ENCODE measurements around the gene MGRN1.

The MGRN1 gene

GRCh38 chr16:4602331-4602730 is 22.3 kb upstream of the MGRN1 start:
- no peak for DNase-seq
- Histone ChIP-seq H3K27me3 (replicated peaks in 2 of 5; ENCODE audit: control insufficient read depth in 4 of 5, insufficient read depth in 5 of 5, low read length in 4 of 5) (no peaks in the 10 kb centered on the region), H3K27ac (ENCODE audit: insufficient read depth in 1 of 2, low read depth in 1 of 2, low read length in 2 of 2, poor library complexity in 1 of 2, severe bottlenecking in 2 of 2) (no peak overlapping the region), H3K9me3 (ENCODE audit: control extremely low read depth in 1 of 5, control insufficient read depth in 4 of 5, insufficient read depth in 2 of 5, low read depth in 1 of 5, low read length in 4 of 5) (no peaks in the 10 kb centered on the region), H3K4me1 (ENCODE audit: control extremely low read depth in 1 of 4, control insufficient read depth in 4 of 4, insufficient read depth in 4 of 4, low read length in 3 of 4) (peaks cover 0 to 8% (median 4%) of the 10 kb centered on the region in 4 experiments), H3K4me3 (ENCODE audit: control insufficient read depth in 1 of 7, extremely low read depth in 1 of 7, insufficient read depth in 4 of 7, low read depth in 2 of 7, low read length in 6 of 7) (no peak overlapping the region), H3K36me3 (ENCODE audit: control insufficient read depth in 4 of 4, insufficient read depth in 4 of 4, low read length in 3 of 4) (peaks cover 0 to 2% (median under 1%) of the 10 kb centered on the region in 4 experiments)
- ChIA-PET POLR2A (no interaction called here), CTCF (interaction anchor here (1.0 to 1.2 kb wide), 2 partner anchors 17 to 21 kb away, joined by 3 read pairs; no protein-coding TSS in a partner anchor)
- WGBS (ENCODE audit: insufficient coverage) = 100% methylated on average over 7 of the region's 8 CpGs

- Histone ChIP-seq H3K36me3 (ENCODE audit: control insufficient read depth in 4 of 4, insufficient read depth in 4 of 4, low read length in 3 of 4) (peaks cover 0 to 15% (median 7%) of the 10 kb centered on the region in 4 experiments), H3K27ac (ENCODE audit: insufficient read depth in 1 of 2, low read depth in 1 of 2, low read length in 2 of 2, poor library complexity in 1 of 2, severe bottlenecking in 2 of 2) (no peak overlapping the region), H3K9me3 (ENCODE audit: control extremely low read depth in 1 of 5, control insufficient read depth in 4 of 5, insufficient read depth in 2 of 5, low read depth in 1 of 5, low read length in 4 of 5) (no peaks in the 10 kb centered on the region), H3K4me3 (ENCODE audit: control insufficient read depth in 1 of 7, extremely low read depth in 1 of 7, insufficient read depth in 4 of 7, low read depth in 2 of 7, low read length in 6 of 7) (no peak overlapping the region), H3K4me1 (ENCODE audit: control extremely low read depth in 1 of 4, control insufficient read depth in 4 of 4, insufficient read depth in 4 of 4, low read length in 3 of 4) (peaks cover 0 to 8% (median 4%) of the 10 kb centered on the region in 4 experiments), H3K27me3 (replicated peaks in 2 of 5; ENCODE audit: control insufficient read depth in 4 of 5, insufficient read depth in 5 of 5, low read length in 4 of 5) (no peaks in the 10 kb centered on the region)
- ChIA-PET CTCF (no interaction called here), POLR2A (no interaction called here)
- no peak for DNase-seq
- 96% methylated on average over 11 of the region's 13 CpGs for WGBS (ENCODE audit: insufficient coverage)
Measured at GRCh38 chr16:4603624-4604170, 20.9 kb upstream of the MGRN1 start.

- Histone ChIP-seq H3K4me1 (ENCODE audit: control extremely low read depth in 1 of 4, control insufficient read depth in 4 of 4, insufficient read depth in 4 of 4, low read length in 3 of 4) (peaks cover 0 to 8% (median 4%) of the 10 kb centered on the region in 4 experiments), H3K4me3 (ENCODE audit: control insufficient read depth in 1 of 7, extremely low read depth in 1 of 7, insufficient read depth in 4 of 7, low read depth in 2 of 7, low read length in 6 of 7) (no peak overlapping the region), H3K9me3 (ENCODE audit: control extremely low read depth in 1 of 5, control insufficient read depth in 4 of 5, insufficient read depth in 2 of 5, low read depth in 1 of 5, low read length in 4 of 5) (no peaks in the 10 kb centered on the region), H3K27me3 (replicated peaks in 2 of 5; ENCODE audit: control insufficient read depth in 4 of 5, insufficient read depth in 5 of 5, low read length in 4 of 5) (no peaks in the 10 kb centered on the region), H3K36me3 (ENCODE audit: control insufficient read depth in 4 of 4, insufficient read depth in 4 of 4, low read length in 3 of 4) (peaks cover 0 to 21% (median 10%) of the 10 kb centered on the region in 4 experiments), H3K27ac (ENCODE audit: insufficient read depth in 1 of 2, low read depth in 1 of 2, low read length in 2 of 2, poor library complexity in 1 of 2, severe bottlenecking in 2 of 2) (no peak overlapping the region)
- no peak for DNase-seq
- ChIA-PET POLR2A (no interaction called here), CTCF (no interaction called here)
- WGBS (ENCODE audit: insufficient coverage) = 94% methylated on average over 15 of the region's 15 CpGs
Measured at GRCh38 chr16:4604401-4604800, 20.2 kb upstream of the MGRN1 start.

- no peak for DNase-seq
- ChIA-PET CTCF (interaction anchor here (1.3 kb wide), 1 partner anchor 20 kb away, joined by 3 read pairs; no protein-coding TSS in a partner anchor), POLR2A (no interaction called here)
- Histone ChIP-seq H3K4me3 (ENCODE audit: control insufficient read depth in 1 of 7, extremely low read depth in 1 of 7, insufficient read depth in 4 of 7, low read depth in 2 of 7, low read length in 6 of 7) (no peak overlapping the region), H3K9me3 (ENCODE audit: control extremely low read depth in 1 of 5, control insufficient read depth in 4 of 5, insufficient read depth in 2 of 5, low read depth in 1 of 5, low read length in 4 of 5) (no peaks in the 10 kb centered on the region), H3K36me3 (ENCODE audit: control insufficient read depth in 4 of 4, insufficient read depth in 4 of 4, low read length in 3 of 4) (peaks cover 0 to 34% (median 15%) of the 10 kb centered on the region in 4 experiments), H3K27me3 (replicated peaks in 2 of 5; ENCODE audit: control insufficient read depth in 4 of 5, insufficient read depth in 5 of 5, low read length in 4 of 5) (no peaks in the 10 kb centered on the region), H3K4me1 (ENCODE audit: control extremely low read depth in 1 of 4, control insufficient read depth in 4 of 4, insufficient read depth in 4 of 4, low read length in 3 of 4) (peaks cover 0 to 8% (median 3%) of the 10 kb centered on the region in 4 experiments), H3K27ac (ENCODE audit: insufficient read depth in 1 of 2, low read depth in 1 of 2, low read length in 2 of 2, poor library complexity in 1 of 2, severe bottlenecking in 2 of 2) (no peak overlapping the region)
- WGBS (ENCODE audit: insufficient coverage) = 94% methylated on average over 9 of the region's 9 CpGs
Measured at GRCh38 chr16:4606354-4606753, 18.3 kb upstream of the MGRN1 start.

- no peak for DNase-seq
- H3K4me3 ChIP-seq (ENCODE audit: control insufficient read depth in 1 of 7, extremely low read depth in 1 of 7, insufficient read depth in 4 of 7, low read depth in 2 of 7, low read length in 6 of 7) = no peak overlapping the region
- H3K9me3 ChIP-seq (ENCODE audit: control extremely low read depth in 1 of 5, control insufficient read depth in 4 of 5, insufficient read depth in 2 of 5, low read depth in 1 of 5, low read length in 4 of 5) = no peaks in the 10 kb centered on the region
- WGBS (ENCODE audit: insufficient coverage) = 96% methylated on average over 19 of the region's 22 CpGs
- POLR2A ChIA-PET = no interaction called here
- CTCF ChIA-PET = interaction anchor here (0.5 to 1.6 kb wide), 4 partner anchors 9 to 357 kb away, joined by 3 read pairs; no protein-coding TSS in a partner anchor
- H3K27me3 ChIP-seq (replicated peaks in 2 of 5; ENCODE audit: control insufficient read depth in 4 of 5, insufficient read depth in 5 of 5, low read length in 4 of 5) = no peaks in the 10 kb centered on the region
- peaks cover 0 to 19% (median 7%) of the 10 kb centered on the region in 4 experiments for H3K4me1 ChIP-seq (ENCODE audit: control extremely low read depth in 1 of 4, control insufficient read depth in 4 of 4, insufficient read depth in 4 of 4, low read length in 3 of 4)
- H3K27ac ChIP-seq (ENCODE audit: insufficient read depth in 1 of 2, low read depth in 1 of 2, low read length in 2 of 2, poor library complexity in 1 of 2, severe bottlenecking in 2 of 2) = no peak overlapping the region
- H3K36me3 ChIP-seq (ENCODE audit: control insufficient read depth in 4 of 4, insufficient read depth in 4 of 4, low read length in 3 of 4) = peaks cover 0 to 34% (median 15%) of the 10 kb centered on the region in 4 experiments
Measured at GRCh38 chr16:4607841-4608703, 16.6 kb upstream of the MGRN1 start.

- Histone ChIP-seq H3K27me3 (replicated peaks in 2 of 5; ENCODE audit: control insufficient read depth in 4 of 5, insufficient read depth in 5 of 5, low read length in 4 of 5) (no peaks in the 10 kb centered on the region), H3K9me3 (ENCODE audit: control extremely low read depth in 1 of 5, control insufficient read depth in 4 of 5, insufficient read depth in 2 of 5, low read depth in 1 of 5, low read length in 4 of 5) (no peaks in the 10 kb centered on the region), H3K4me1 (ENCODE audit: control extremely low read depth in 1 of 4, control insufficient read depth in 4 of 4, insufficient read depth in 4 of 4, low read length in 3 of 4) (peaks cover 0 to 25% (median 12%) of the 10 kb centered on the region in 4 experiments), H3K4me3 (ENCODE audit: control insufficient read depth in 1 of 7, extremely low read depth in 1 of 7, insufficient read depth in 4 of 7, low read depth in 2 of 7, low read length in 6 of 7) (no peak overlapping the region), H3K27ac (ENCODE audit: insufficient read depth in 1 of 2, low read depth in 1 of 2, low read length in 2 of 2, poor library complexity in 1 of 2, severe bottlenecking in 2 of 2) (no peak overlapping the region), H3K36me3 (ENCODE audit: control insufficient read depth in 4 of 4, insufficient read depth in 4 of 4, low read length in 3 of 4) (peaks cover 0 to 34% (median 15%) of the 10 kb centered on the region in 4 experiments)
- POLR2A ChIA-PET = no interaction called here
- CTCF ChIA-PET = interaction anchor here (1.6 kb wide), 1 partner anchor 25 kb away, joined by 3 read pairs; no protein-coding TSS in a partner anchor
- 83% methylated on average over 8 of the region's 8 CpGs for WGBS (ENCODE audit: insufficient coverage)
- DNase-seq = no peak
Measured at GRCh38 chr16:4608704-4608980, 16.0 kb upstream of the MGRN1 start.

Data from common myeloid progenitor, CD34-positive (primary cell).